ENCODE results near the gene CATSPERD.
"Not testable (repeated sequence)": the region's sequence is repeated elsewhere in the genome, so short reads cannot be mapped to it uniquely, and the experiment has no call there.

Gene CATSPERD

DNA sequence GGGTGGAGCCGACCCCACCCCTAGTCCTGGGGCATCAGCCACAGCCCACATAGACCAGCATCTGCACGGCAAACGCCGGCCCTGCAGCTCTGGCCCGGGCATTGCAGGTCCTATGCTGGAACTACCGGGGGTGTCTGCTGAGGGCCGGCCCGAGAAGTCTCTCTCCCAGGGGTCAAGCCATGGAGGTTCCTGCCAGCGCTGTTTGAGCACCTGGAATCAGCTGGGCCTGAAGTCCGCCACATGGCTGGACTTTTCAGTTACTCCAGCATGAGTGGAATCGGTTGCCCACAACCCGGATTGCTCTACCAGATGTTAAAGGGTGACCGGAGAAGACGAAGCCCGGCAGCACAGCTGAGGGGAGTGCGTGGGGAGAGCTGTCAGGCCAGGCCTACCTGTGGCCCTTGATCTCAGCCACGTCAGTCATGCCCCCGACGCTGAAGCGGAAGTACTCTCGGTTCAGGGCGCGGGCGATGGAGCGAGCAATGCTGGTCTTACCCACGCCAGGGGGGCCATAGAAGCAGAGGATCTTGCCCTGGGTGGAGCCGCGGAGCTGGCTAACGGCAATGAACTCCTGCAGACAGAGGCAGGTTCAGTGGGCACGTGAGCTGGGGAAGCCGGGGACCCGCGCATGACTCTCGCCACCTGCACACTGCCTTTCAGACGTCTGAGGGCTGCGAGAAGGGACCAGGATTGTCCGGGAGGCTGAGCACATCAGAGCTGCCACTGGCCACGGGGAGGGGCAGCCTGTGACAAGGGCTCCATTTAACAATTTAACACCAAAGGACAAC lies 21.6 kb upstream of the CATSPERD start:
- no peak for DNase-seq

DNA sequence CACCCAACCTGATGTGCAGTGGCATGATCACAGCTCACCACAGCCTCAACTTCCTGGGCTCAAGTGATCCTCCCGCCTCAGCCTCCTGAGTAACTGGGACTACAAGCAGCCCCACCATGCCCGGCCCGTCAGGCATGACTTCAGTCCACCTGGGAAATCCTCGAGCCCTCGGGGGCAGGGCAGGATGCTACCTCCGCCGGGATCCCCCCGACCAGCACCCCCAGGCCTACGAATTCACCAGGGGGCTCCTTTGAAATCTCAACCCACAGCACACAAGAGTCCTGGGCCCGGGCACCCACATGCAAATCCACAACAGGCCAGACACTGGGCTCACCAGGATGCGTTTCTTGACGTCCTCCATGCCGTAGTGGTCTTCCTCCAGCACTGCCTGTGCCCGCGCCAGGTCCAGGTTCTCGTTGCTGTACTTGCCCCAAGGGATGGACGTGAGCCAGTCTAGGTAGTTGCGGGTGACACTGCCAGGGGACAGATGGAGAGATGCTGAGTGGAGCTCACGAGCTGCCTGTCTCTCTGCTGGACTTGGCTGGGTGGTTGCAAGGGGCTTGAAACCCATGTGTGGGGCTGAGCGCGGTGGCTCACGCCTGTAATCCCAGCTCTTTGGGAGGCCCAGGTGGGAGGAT lies 19.9 kb upstream of the CATSPERD start:
- DNase-seq, result no peak

DNA sequence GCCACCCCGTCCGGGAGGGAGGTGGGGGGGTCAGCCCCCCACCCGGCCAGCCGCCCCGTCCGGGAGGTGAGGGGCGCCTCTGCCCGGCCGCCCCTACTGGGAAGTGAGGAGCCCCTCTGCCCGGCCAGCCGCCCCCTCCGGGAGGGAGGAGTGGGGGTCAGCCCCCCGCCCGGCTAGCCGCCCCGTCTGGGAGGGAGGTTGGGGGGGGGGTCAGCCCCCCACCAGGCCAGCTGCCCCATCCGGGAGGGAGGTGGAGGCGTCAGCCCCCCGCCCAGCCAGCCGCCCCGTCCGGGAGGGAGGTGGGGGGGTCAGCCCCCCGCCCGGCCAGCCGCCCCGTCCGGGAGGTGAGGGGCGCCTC lies 18.4 kb upstream of the CATSPERD start:
- not testable (repeated sequence) for DNase-seq

DNA sequence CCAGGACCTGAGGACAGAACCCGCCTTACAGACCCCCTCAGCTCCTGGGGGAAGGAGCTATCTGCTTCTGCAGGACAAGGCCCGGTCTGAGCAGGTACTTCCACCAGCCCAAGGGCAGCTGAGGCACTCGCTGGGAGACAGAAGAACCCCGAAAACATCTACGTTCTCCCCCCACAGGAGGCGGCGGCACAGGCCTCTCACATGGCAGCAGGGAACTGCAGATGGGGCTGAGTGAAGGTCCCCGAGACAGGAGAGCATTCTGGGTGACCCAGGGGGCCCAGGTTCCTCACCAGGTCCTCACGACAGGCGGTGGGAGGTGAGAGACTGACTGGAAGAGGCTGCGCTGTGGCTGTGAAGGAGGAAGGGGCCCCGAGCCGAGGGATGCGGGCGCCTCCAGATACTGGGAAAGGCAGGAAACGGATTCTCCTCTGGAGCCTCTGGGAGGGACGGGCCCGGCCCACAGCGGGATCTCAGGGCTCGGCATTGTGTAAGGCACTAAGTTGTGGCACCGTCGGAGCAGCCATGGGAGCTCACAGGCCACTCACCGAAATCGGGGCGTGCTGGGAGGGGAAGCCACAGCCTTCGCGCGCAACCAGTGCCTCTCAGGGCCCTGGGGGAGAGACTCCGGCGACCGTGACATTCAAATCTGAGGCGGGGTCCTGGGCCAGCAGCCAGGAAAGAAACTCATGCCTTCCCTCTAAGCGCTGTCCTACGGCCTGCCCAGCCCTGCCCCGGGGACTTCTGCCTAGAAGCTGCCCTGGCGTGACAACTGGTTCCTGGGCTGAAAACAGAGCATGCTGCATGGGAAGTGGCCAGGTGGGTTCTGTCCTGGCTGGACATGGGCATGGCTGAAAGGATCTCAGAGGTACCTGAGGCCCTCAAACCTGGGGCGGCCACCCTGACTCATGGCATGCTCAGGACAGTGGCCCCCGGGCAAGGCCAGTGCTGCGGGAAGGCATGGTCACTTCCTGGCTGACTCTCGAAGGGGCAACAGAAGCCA lies 16.3 kb upstream of the CATSPERD start:
- DNase-seq, result no peak

DNA sequence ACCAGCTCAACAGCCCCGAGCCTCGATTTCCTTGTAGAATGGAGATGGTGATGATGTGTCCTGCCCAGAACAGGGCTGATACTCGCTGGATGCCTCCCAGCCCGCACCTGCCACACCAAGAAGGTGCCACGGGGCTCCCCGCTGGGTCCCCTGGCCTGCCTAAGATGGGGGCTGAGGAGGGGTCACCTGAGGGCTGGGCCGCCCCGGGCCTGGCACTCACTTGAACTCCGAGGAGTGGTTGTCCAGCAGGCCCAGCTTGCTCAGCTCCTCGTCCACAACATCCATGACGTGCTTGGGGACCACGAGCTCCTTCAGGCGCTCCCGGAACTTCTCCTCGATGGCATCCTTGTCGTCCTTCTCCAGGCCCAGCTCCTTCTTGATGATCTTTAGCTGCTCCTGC lies 14.9 kb upstream of the CATSPERD start:
- no peak for DNase-seq

DNA sequence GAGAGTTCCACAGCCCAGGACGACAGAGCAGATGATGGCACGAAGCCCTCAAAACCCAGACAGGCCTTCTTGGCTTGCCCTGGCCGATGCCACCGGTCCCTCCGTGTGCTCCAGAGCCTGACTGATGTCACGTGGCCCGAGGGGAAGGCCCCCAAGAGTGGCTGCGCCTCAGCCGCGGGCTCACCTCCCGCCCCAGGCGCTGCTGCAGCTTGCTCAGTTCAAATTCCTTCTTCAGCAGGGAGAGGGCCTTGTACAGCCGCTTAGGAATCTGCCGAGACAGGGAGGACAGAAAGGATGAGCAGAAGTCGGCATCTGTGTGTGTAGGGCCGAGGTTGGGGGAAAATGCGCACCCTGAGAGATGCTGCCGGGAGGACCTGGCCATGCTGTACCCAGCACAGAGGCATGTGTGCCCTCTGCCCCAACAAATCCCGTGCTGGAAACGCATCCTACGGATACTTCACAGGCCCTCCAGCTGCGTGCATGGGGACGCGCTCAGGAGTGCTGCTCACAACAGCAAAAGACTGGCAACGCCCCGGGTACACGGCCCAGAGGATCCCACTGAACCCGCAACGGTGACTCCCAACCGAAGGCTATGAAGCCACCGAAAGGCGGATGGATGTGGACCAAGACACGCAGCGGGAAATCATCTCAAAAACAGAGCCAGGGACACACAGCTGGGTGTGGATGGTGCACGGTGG lies 13.4 kb upstream of the CATSPERD start:
- DNase-seq, result no peak

DNA sequence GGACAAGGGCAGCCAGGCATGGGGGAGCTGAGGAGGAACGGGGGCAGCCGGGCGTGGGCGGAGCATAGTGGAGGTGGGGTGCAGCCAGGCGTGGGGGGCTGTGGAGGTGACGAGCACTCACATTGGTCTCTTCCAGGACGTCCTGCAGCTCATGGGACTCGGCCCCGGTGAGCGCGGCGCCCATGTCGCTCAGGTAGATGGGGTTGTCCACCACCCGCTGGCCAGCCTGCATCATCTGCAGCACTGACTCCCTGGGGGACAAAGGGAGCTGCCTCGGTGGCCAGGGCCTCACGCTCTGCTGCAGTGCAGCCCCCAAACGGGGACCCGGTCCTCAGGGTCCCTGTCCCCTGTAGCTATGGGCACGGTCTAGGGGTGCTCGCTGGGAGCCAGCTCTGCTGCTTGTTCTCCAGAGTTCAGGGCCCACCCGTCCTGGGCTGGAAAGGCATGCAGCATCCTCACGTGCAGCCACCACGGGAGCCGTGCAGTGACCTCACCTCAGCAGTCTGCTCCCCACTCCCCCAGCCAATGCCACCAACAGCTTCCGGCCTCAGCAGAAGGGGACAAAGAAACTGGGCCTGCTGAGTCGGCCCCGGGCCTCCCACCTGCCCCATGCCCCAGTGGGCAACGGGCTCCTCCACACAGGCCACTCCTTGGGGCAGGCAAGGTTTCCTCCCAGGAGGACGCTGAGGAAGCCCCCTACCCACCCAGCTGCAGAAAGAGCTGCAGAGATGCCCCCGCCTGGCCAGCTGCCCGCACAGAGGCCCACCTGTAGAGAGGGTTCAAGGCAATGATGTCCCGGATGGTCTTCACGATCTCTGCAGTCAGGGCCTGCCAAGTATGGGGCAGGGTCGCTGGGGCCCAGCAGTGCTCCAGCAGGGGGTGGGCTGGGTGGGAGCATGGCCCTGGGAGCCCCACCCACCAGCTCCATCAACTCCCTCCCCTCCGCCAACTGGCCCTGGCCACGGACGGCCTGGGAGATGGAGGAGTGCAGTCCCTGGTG lies 12.6 kb upstream of the CATSPERD start:
- no peak for DNase-seq

DNA sequence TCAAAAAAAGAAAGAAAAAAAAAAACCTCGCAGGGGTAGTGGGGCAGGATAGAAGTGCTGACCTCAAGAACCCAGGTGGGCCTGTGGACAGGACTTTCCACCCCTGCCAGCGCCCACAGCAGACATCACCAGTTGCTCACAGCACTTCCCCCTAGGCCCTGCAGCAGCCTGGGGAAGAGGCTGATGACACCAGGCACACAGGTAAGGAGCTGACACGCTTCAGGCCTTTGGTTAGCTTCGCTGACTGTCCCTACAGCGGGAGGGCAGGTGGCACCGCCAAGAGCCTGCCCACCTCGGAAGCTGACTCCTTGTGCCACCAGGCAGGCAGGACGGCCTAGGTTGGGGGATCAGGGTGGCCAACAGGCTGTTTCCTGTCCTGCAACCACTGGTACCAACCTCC lies 9.4 kb upstream of the CATSPERD start:
- no peak for DNase-seq

DNA sequence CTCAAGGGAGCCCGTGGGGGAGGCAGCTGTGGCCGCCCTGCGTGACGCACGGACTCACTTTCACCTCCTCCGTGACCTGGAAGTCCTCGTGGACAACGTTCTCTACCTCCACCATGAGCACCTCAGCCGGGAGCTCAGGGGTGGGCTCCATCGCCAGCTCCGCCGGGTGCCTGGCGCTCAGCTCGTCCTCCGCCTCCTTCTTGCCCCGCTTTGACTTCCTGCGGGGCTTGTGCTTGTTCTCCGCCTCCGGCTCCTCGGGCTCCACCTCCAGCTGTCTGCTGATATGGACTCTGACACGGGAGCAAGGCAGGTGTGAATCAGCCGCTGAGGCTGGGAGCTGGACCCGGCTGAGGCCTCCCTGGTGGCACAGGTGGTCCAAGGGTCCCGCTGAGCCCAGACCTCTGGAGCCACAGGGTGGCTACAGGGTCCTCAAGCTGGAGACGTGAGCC lies 8.7 kb upstream of the CATSPERD start:
- DNase-seq, result no peak

DNA sequence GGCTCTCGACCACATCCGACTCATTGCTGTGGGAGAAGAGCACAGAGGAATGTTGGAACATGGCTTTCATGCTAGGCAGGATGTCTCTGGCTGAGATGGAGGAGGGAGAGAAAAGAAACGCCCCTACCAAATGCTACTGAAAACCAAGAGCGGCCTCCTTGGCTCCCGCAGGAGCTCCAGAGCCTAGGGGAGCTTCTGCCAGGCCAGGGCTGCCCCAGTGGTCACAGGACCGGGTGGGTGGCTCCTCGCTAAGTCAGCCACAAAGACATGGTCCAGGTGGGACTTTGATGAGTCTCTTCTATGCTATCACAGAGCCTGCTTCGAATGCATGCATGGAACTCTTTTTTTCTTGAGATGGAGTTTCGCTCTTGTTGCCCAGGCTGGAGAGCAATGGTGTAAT lies 7.2 kb upstream of the CATSPERD start:
- no peak for DNase-seq

DNA sequence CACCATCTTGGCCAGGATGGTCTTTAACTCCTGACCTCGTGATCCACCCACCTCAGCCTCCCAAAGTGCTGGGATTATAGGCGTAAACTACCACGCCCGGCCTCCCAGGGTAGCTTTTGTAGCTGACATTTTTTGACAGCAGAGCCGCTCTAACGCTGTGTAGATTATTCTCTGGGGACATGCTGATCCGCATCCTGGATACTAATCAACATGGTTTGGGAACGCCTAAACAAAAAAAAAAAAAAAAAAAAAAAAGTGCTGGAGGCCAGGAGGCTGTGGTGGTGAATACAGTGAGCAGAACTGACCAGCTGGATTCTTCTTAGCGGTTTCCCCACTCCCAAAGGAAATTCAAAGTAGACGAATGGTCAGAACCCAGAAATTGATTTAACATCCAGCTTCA lies 5.6 kb upstream of the CATSPERD start:
- no peak for DNase-seq

DNA sequence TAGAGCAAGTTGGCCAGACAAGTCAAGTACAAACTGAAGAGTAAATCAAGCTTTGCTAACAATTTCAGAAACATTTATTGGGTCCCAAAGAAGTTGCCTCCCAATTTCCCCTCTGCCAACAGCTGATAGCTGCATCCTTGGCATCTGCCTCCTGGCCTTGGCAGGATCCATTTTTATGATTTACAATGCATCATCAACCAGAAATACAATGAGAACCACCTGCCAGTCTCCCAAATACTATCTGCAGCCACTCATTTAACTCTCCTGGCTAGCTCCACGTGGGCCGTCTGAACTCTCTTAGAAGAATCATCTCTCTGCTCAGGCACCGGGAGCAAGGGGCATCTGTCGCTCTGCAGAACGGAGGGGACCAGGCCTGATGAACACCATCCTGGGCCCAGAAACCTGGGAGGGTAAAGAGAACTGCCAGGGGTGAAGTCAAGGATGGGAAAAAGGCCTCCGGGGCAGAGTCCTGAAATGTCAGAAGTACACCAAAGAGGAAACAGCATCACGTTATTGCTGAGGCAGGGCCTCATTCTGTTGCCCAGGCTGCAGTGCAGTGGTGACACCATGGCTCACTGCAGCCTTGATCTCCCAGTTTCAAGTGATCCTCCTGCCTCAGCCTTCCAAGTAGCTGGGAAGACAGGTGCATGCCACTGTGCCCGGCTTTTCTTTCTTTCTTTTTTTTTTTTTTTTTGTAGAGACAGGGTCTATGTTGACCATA lies 3.1 kb upstream of the CATSPERD start:
- DNase-seq, result no peak

DNA sequence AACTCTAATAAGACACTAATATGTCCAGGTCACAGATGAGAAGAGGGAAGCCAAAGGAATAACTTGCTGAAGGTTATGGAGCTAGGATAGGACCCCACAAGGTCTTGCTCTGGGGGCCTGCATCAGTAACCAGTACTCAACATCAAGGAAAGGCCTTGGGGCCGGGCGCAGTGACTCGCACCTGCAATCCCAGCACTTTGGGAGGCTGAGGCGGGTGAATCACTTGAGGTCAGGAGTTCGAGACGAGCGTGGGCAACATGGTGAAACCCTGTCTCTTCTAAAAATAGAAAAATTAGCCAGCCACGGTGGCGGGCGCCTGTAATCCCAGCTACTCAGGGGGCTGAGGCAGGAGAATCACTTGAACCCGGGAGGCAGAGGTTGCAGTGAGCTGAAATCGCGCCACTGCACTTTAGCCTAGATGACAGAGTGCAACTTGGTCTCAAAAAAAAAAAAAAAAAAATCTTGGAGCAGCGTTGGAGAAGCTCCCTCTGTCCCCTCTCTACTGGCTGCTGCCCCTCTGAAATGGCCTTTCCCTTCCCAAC lies 2.3 kb upstream of the CATSPERD start:
- DNase-seq, result no peak

DNA sequence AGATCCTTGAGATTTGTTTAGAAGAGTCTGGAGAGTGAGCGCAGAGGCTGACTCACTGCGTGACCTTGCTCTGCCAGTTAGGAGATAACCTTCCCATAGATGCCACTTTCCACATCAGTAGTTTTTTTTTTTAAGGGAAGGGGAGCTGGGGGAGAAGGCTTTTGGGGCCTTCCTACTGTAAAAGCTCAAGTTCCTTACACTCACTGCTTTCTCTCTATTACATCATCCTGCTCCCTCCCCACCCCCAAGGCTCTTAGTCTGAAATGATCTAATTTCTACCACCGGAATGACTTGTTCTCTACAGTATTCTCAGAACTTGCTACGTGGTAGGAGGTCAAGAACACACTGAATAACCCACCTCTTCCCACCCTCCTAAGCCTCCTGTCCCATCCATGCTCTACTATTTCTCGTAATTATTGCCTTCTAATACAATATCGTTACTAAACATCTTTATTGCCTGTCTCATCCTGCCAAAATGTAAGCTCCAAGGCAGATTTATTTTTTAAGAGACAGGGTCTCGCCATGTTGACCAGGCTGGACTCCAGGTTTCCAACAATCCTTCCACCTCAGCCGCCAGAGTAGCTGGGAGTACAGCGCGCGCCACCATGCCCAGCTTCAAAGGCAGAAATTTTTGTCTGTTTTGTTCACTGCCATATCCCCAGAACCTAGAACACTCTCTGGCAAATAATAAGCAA lies 1.7 kb upstream of the CATSPERD start:
- DNase-seq, result no peak

DNA sequence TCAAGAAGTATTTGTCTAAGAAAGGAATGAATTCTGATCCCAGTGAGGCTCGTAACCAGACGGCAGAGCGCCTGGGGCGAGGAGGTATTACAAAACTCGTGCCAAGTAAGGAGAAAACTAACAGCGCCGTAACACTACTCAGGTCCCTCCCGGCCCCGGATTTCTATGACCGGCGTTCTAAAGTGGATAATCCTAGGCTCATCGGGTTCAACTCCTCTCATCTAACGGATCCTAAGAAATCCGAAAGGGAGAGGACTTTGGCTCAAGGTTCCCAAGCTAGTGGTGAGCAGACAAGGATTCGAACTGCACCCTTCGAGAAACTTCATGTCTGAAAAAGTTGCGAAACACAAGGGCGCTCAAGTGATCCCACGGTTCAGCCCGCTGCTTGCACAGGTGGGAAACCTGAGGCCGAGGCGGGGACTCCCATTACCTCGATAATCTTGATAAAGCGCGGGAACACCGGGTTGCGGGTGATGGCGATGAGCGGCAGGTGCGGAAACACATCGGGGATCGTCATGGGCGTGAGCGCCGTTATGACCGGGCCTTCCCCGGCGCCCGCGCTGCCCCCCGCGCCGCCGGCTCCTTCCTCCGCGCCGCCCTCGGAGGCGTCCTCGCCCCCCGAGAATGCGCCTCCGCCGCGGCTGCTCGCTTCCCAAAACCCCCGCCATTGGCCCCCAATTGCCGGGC lies 1.0 kb upstream of the CATSPERD start:
- DNase-seq, result no peak

DNA sequence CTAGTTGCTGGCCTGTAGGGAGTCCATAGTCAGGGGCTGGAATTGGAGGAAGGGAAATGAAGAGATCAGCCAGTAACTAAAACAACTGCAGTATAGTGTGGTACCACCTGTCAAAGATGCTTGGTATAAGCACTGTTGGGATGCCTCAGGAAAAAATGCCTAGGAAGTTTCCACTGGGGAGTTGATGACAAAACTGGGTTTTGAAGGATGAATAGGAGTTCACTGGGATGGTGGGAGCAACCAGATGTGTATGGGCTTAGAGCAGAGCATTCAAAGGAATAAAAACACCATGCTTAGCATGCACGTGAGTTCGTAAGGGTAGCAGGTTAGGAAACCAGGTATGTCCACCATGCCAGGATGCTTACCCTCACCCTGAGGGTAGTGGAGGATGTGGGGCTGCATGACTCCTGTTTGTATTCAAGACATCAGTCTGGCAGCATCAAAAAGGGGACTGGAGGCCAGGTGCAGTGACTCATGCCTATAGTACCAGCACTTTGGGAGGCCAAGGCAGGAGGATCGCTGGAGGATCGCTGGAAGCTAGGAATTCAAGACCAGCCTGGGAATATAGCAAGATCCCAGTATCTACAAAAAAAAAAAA lies 7.1 kb downstream of the CATSPERD start:
- DNase-seq, result no peak

DNA sequence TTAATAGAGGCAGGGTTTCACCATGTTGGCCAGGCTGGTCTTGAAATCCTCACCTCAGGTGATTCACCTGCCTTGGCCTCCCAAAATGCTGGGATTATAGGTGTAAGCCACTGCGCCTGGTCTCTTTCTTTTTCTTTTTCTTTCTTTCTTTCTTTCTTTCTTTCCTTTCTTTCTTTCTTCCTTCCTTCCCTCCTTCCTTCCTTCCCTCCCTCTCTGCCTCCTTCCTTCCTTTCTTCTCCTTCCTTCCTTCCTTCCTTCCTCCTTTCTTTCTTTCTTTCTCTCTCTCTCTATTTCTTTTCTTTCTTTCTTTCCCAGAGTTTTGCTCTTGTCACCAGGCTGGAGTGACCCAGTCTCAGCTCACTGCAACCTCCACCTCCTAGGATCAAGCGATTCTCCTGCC lies 12.7 kb downstream of the CATSPERD start:
- DNase-seq, result not testable (repeated sequence)

DNA sequence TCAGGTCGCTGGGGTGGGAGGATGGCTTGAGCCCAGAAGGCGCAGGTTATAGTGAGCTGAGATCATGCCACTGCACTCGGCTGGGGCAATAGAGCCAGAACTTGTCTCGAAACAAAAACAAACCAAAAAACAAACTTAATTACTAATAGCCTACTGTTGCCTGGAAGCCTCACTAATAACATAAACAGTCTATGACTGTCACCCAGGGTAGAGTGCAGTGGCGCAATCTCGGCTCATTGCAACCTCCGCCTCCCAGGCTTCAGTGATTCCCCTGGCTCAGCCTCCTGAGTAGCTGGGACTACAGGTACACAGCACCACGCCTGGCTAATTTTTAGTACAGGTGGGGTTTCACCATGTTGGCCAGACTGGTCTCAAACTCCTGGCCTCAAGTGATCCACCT lies 18.0 kb downstream of the CATSPERD start:
- DNase-seq, result no peak

DNA sequence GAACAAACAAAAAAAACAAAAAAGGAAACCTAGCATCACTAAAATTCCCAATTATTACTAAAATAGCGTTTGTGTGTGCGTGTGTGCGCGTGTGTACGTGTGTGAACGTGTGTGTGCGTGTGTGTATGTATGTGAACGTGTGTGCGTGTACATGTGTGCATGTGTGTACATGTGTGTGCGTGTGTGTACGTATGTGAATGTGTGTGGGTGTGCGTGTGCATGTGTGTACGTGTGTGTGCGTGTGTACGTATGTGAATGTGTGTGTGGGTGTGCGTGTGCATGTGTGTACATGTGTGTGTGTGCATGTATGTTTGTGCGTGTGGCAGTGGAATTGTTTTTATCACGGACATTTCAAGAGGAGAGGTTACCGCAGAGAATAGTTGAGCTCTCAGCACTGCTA lies 21.6 kb downstream of the CATSPERD start:
- no peak for DNase-seq
